ENCODE data around the gene TRPM2. TPM values are rescaled to one million over a fixed set of nuclear protein-coding genes. Genes with fewer than 3 reads are reported as not detected.
"Not testable (repeated sequence)": the region's sequence is repeated elsewhere in the genome, so short reads cannot be mapped to it uniquely, and the experiment has no call there.

The TRPM2 gene
- total RNA-seq, 4 donors from 2014 or later = 0.40 to 6.9 (median 2.5) TPM

GRCh38 chr21:44413566-44414290, 60.3 kb downstream of the TRPM2 start:
- WGBS, 2 donors = 60 to 83% methylated on average over 1 to 12 of the region's 27 CpGs
- Histone ChIP-seq H3K9me3 (peaks cover 0 to 7% (median 0%) of the 10 kb centered on the region in 3 donors), H3K4me1 (no peaks in the 10 kb centered on the region), H3K4me3 (no peak overlapping the region), H3K27me3 (peaks cover 0 to 35% (median 0%) of the 10 kb centered on the region in 4 donors), H3K27ac (no peak overlapping the region), H3K36me3 (no peaks in the 10 kb centered on the region)
- intact Hi-C loops (cut with DNase I) = no loop called here
- no peak for DNase-seq
- TF ChIP-seq CTCF (IDR thresholded peaks at IDR 0.05) (no peak), POLR2A (IDR thresholded peaks at IDR 0.05) (no peak)

- TF ChIP-seq POLR2A (IDR thresholded peaks at IDR 0.05) (no peak), CTCF (IDR thresholded peaks at IDR 0.05) (no peak)
- H3K4me3 ChIP-seq = no peak overlapping the region
- no peaks in the 10 kb centered on the region for H3K4me1 ChIP-seq
- intact Hi-C loops (cut with DNase I) = no loop called here
- H3K27ac ChIP-seq = no peak overlapping the region
- no peak for DNase-seq
- H3K36me3 ChIP-seq = no peaks in the 10 kb centered on the region
- peaks cover 0 to 35% (median 0%) of the 10 kb centered on the region in 4 donors for H3K27me3 ChIP-seq
- H3K9me3 ChIP-seq = peaks cover 0 to 7% (median 0%) of the 10 kb centered on the region in 3 donors
- WGBS, 2 donors = 78% methylated on average over 11 to 19 of the region's 30 CpGs
Measured at GRCh38 chr21:44414291-44415072, 61.1 kb downstream of the TRPM2 start.

- DNase-seq = no peak
- peaks cover 0 to 7% (median 0%) of the 10 kb centered on the region in 3 donors for H3K9me3 ChIP-seq
- H3K27me3 ChIP-seq = peaks cover 0 to 35% (median 0%) of the 10 kb centered on the region in 4 donors
- TF ChIP-seq CTCF (IDR thresholded peaks at IDR 0.05) (no peak), POLR2A (IDR thresholded peaks at IDR 0.05) (no peak)
- 62 to 69% methylated on average over 20 to 24 of the region's 24 CpGs for WGBS, 2 donors
- H3K4me3 ChIP-seq = no peak overlapping the region
- intact Hi-C loops (cut with DNase I) = no loop called here
- H3K36me3 ChIP-seq = no peaks in the 10 kb centered on the region
- H3K27ac ChIP-seq = no peak overlapping the region
- H3K4me1 ChIP-seq = no peaks in the 10 kb centered on the region
Measured at GRCh38 chr21:44415073-44416025, 61.9 kb downstream of the TRPM2 start.

- intact Hi-C loops (cut with DNase I) = no loop called here
- Histone ChIP-seq H3K27ac (no peak overlapping the region), H3K9me3 (peaks cover 0 to 7% (median 0%) of the 10 kb centered on the region in 3 donors), H3K4me3 (no peak overlapping the region), H3K4me1 (no peaks in the 10 kb centered on the region), H3K36me3 (no peaks in the 10 kb centered on the region), H3K27me3 (peaks cover 0 to 35% (median 0%) of the 10 kb centered on the region in 4 donors)
- no peak for DNase-seq
- TF ChIP-seq CTCF (IDR thresholded peaks at IDR 0.05) (no peak), POLR2A (IDR thresholded peaks at IDR 0.05) (no peak)
- WGBS, 2 donors = 53 to 68% methylated on average over 5 to 8 of the region's 8 CpGs
Measured at GRCh38 chr21:44416193-44416592, 62.8 kb downstream of the TRPM2 start.

- intact Hi-C loops (cut with DNase I); H3K4me3 ChIP-seq; H3K36me3 ChIP-seq; H3K4me1 ChIP-seq; H3K9me3 ChIP-seq; DNase-seq; H3K27ac ChIP-seq: not testable (repeated sequence)
- 88% methylated on average over 14 of the region's 21 CpGs; no CpG with 5 or more reads in 1 of the 2 donors for WGBS, 2 donors
- H3K27me3 ChIP-seq = peaks cover 0 to 35% (median 0%) of the 10 kb centered on the region in 4 donors
Measured at GRCh38 chr21:44417621-44418107, 64.2 kb downstream of the TRPM2 start.

Data from esophagus squamous epithelium (tissue), 5 donors.